Sigmoid colon (tissue), 7 donors: Measurements from ENCODE around the gene MRGPRF. TPM values are rescaled to one million over a fixed set of nuclear protein-coding genes. Genes with fewer than 3 reads are reported as not detected.

Experiments used
- DNase-seq: peaks from one replicate; pipeline ENCODE4 v3.0.0-alpha.2; 2019
- H3K27ac ChIP-seq, 4 donors: fragments of 200-600 bp; sonication (generic); one replicate each; pipeline ENCODE4 v1.5.1; 2016 to 2019; ENCODE audit warnings: mild to moderate bottlenecking in 1 of 4
- H3K27me3 ChIP-seq, 3 donors: fragments of 200-600 bp; sonication (generic); one replicate each; pipeline ENCODE4 v1.5.1; 2019; ENCODE audit warnings: mild to moderate bottlenecking in 1 of 3
- H3K36me3 ChIP-seq, 4 donors: fragments of 200-600 bp; sonication (generic); one replicate each; pipeline ENCODE4 v1.5.1; 2016 to 2019
- H3K4me1 ChIP-seq, 4 donors: fragments of 200-600 bp; sonication (generic); one replicate each; pipeline ENCODE4 v1.5.1; 2017 to 2019
- H3K4me3 ChIP-seq, 4 donors: fragments of 200-600 bp; sonication (generic); one replicate each; pipeline ENCODE4 v1.5.1; 2017 to 2019; ENCODE audit warnings: mild to moderate bottlenecking in 2 of 4, moderate library complexity in 1 of 4
- H3K9me3 ChIP-seq, 4 donors: fragments of 200-600 bp in 3 of 4; sonication (generic) in 3 of 4; one replicate each; pipeline versions ENCODE4 v1.5.1 to v1.6.1; 2013 to 2019
- EP300 ChIP-seq, 4 donors: sonication (generic); formaldehyde crosslinking; IDR thresholded peaks; one replicate each; pipeline ENCODE4 v1.6.1; 2017; ENCODE audit warnings: antibody characterized with exemption in 4 of 4
- POLR2A ChIP-seq, 2 donors: fragments of 450-650 bp; IDR thresholded peaks; one replicate each; pipeline ENCODE4 v1.6.1; 2016; ENCODE audit warnings: antibody characterized with exemption in 2 of 2, mild to moderate bottlenecking in 2 of 2, moderate library complexity in 2 of 2
- POLR2AphosphoS5 ChIP-seq, 4 donors: sonication (generic); formaldehyde crosslinking; IDR thresholded peaks; one replicate each; pipeline ENCODE4 v1.6.1; 2017; ENCODE audit warnings: antibody characterized with exemption in 4 of 4
- WGBS, 2 donors: extraction: QIAGEN DNeasy Blood & Tissue Kit; methylation state at CpG; one replicate each; pipeline ENCODE4 v1.1.7; 2013; 5-methylcytosine and 5-hydroxymethylcytosine counted together
- intact Hi-C: fragments of 100-400 bp; cut with DNase I; formaldehyde crosslinking; loops from one replicate; pipeline ENCODE4 v1.15.1; 2023
- polyA plus RNA-seq, 3 donors: library from polyadenylated mRNA; stranded (reverse); fragments of 200-250 nt; gene quantifications; one replicate each; pipeline ENCODE4 v1.2.3, GENCODE V29; 2013
- total RNA-seq, 4 donors: library from RNA; depleted of rRNA; stranded (reverse); fragments of >200 nt; gene quantifications; one replicate each; pipeline ENCODE4 v1.1.0, GENCODE V29; 2016
- TF ChIP-seq, protein P1 (sequence below), 4 experiments: fragments of 450-650 bp in 3 of 4; fragments of 200-600 bp in 1 of 4; IDR thresholded peaks; one replicate each; pipeline ENCODE4 v1.5.1; 2016 to 2019; ENCODE audit warnings: antibody characterized with exemption in 4 of 4, mild to moderate bottlenecking in 3 of 4, moderate library complexity in 2 of 4
- donor health status: healthy with polysubstance abuse.
- donor health status: Bipolar disorder and iron deficiency.
- donor health status: healthy.

Gene MRGPRF
- total and polyA plus RNA-seq, 7 donors, result 1.8 to 263 (median 118) TPM

DNA sequence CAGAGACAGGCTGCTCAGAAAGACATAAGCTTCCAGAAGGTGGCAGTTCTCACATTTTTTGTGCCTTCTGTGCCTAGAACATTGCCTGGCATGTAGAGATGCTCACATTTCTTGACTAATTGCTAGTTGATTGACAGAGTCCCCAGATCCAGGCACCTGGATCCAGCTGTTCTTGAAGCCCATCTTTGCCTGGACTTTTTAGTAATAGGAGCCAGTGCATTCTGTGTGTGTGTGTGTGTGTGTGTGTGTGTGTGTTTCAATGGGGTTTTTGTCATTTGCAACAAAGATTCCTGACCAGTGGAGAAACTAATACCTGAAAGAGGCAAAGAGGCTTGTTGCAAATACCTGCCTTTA is 15.1 kb downstream of the MRGPRF start:
- Histone ChIP-seq H3K4me3 (no peak overlapping the region), H3K4me1 (peaks cover 0 to 55% (median 53%) of the 10 kb centered on the region in 4 donors), H3K27me3 (no peaks in the 10 kb centered on the region), H3K27ac (peak overlapping the region; percentile 91 to 100 (median 98)), H3K9me3 (no peaks in the 10 kb centered on the region), H3K36me3 (no peaks in the 10 kb centered on the region)
- DNase-seq, result peak; percentile 20
- TF ChIP-seq EP300 (IDR thresholded peaks at IDR 0.05) (no peak), POLR2A (IDR thresholded peaks at IDR 0.05) (no peak), POLR2AphosphoS5 (IDR thresholded peaks at IDR 0.05) (no peak)
- TF ChIP-seq, protein P1, sequence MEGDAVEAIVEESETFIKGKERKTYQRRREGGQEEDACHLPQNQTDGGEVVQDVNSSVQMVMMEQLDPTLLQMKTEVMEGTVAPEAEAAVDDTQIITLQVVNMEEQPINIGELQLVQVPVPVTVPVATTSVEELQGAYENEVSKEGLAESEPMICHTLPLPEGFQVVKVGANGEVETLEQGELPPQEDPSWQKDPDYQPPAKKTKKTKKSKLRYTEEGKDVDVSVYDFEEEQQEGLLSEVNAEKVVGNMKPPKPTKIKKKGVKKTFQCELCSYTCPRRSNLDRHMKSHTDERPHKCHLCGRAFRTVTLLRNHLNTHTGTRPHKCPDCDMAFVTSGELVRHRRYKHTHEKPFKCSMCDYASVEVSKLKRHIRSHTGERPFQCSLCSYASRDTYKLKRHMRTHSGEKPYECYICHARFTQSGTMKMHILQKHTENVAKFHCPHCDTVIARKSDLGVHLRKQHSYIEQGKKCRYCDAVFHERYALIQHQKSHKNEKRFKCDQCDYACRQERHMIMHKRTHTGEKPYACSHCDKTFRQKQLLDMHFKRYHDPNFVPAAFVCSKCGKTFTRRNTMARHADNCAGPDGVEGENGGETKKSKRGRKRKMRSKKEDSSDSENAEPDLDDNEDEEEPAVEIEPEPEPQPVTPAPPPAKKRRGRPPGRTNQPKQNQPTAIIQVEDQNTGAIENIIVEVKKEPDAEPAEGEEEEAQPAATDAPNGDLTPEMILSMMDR (IDR thresholded peaks at IDR 0.05), result no peak
- intact Hi-C loops, result loop anchor here (2.0 kb wide), 1 partner anchor 41 kb away; no protein-coding TSS in a partner anchor

DNA sequence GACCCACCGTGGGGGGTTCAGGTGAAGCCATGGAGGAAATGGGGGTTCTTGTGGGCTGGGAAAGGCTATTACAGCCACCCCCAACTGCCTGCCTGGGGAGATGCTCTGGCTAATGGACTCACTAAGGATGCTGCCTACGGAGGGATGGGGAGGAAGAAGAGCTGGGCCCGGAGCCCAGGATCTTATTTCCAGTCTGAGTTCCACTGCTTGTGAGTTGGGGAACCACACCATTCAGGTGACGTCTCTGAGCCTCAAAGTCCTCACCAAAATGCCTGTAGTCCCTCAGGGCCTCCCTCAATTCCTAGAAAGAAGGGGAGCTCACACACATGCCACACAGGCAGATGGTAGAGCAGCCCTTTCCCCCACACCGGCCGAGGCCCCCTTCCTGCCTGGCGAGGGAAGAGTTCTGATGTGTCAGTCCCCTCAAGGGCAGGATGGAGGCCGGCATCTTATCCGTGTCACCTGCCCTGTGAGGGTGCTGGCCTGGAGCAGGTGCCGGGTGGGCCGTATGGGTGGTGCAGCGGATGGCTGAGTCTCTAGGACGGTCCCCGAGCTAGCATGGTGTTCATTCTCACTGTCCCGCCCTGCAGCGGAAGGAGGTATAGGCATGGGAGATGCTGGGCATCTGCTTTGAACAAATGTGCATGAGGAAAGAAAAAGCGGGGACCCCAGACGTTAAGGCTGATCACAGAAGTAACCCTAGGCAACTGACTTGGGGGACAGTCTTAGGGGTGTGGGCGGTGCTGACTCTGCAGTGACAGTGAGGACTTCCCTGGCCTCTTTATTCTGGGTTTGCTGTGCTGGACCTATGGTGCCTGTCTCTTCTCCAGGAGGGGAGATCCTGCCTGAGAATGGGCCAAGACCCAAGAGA is 15.7 kb downstream of the MRGPRF start:
- Histone ChIP-seq H3K27ac (peak overlapping the region; percentile 91 to 100 (median 98)), H3K36me3 (no peaks in the 10 kb centered on the region), H3K27me3 (no peaks in the 10 kb centered on the region), H3K4me1 (peaks cover 0 to 49% (median 47%) of the 10 kb centered on the region in 4 donors), H3K9me3 (no peaks in the 10 kb centered on the region), H3K4me3 (no peak overlapping the region)
- peak; percentile 66 for DNase-seq
- TF ChIP-seq POLR2A (IDR thresholded peaks at IDR 0.05) (no peak), POLR2AphosphoS5 (IDR thresholded peaks at IDR 0.05) (no peak), EP300 (IDR thresholded peaks at IDR 0.05) (no peak)
- TF ChIP-seq, protein P1 (IDR thresholded peaks at IDR 0.05), result no peak
- 87 to 94% methylated on average over 19 of the region's 19 CpGs for WGBS, 2 donors
- intact Hi-C loops, result no loop called here

DNA sequence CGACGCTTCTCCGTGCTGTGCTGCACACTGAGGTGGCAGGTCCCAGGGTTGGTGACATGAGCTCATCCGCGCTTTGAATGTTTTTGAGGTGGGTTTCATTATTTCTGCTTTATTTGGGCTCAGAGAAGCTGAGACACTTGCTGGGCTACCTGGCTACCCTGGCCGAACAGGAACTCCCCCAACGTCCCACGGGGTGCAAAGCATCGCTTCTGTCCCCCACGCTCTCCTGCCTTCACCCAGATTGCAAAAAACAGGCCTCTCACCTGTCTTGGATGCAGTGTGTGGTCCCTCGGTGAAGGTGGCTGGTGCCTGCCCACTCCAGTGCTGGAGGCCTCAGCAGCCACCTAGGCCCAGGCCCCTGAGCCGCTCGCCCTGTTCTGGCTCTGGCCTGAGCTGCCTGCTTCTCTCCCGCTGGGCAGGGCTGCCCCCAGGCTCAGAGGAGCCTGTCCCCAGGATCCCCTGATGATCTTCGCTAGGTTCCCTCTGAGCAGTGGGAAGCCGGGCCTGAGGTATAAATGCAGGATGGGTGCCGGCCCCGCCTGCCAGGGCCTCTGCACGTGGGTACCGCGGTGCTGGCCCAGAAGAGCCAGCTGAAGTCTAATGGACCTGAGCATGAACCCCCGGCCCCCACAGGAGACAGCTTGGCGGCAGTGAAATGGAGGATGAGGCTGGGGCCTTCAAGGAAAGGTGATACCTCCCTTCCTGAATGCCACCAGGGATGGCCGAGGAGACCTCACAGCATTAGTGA is 16.5 kb downstream of the MRGPRF start:
- TF ChIP-seq EP300 (IDR thresholded peaks at IDR 0.05) (no peak), POLR2AphosphoS5 (IDR thresholded peaks at IDR 0.05) (no peak)
- Histone ChIP-seq H3K4me3 (no peak overlapping the region), H3K27me3 (no peaks in the 10 kb centered on the region), H3K27ac (peak overlapping the region in 2 of 4 donors; percentile 98 to 100), H3K9me3 (no peaks in the 10 kb centered on the region), H3K4me1 (peaks cover 0 to 41% (median 39%) of the 10 kb centered on the region in 4 donors), H3K36me3 (no peaks in the 10 kb centered on the region)
- 95 to 96% methylated on average over 24 of the region's 24 CpGs for WGBS, 2 donors
- intact Hi-C loops, result no loop called here
- peak; percentile 62 for DNase-seq

DNA sequence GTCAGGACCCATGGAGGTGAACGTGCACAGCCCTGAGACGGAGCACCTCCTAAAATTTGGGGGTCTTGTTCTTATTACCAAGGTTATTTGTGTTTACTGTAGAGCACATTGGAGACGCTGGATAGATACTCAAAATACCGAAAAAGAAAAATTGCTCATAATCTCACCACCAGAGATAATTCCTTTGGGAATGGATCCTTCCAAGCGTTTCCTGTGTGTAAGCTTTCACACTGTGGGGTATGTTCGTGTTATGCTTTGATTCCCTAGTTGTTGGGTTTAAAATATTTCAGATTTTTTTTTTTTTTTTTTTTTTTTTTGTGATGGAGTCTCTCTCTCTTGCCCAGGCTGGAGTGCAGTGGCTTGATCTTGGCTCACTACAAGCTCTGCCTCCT is 18.2 kb downstream of the MRGPRF start:
- H3K4me1 ChIP-seq, result peaks cover 0 to 26% (median 24%) of the 10 kb centered on the region in 4 donors
- no peaks in the 10 kb centered on the region for H3K36me3 ChIP-seq
- TF ChIP-seq POLR2AphosphoS5 (IDR thresholded peaks at IDR 0.05) (no peak), EP300 (IDR thresholded peaks at IDR 0.05) (no peak), POLR2A (IDR thresholded peaks at IDR 0.05) (no peak)
- TF ChIP-seq, protein P1 (IDR thresholded peaks at IDR 0.05), result no peak
- H3K27ac ChIP-seq, result no peak overlapping the region
- 77 to 81% methylated on average over 6 of the region's 6 CpGs for WGBS, 2 donors
- no peak overlapping the region for H3K4me3 ChIP-seq
- no peaks in the 10 kb centered on the region for H3K27me3 ChIP-seq
- no peak for DNase-seq
- intact Hi-C loops, result no loop called here
- H3K9me3 ChIP-seq, result no peaks in the 10 kb centered on the region
